Measurements from ENCODE around the gene ZBTB20. TPM values are rescaled to one million over a fixed set of nuclear protein-coding genes. Genes with fewer than 3 reads are reported as not detected.
A peak's percentile ranks its signal among the peaks of the same experiment; 100 is the strongest.

ZBTB20 gene
- polyA plus RNA-seq, 1 donor from 2014 or later, result 4.8 TPM

DNA sequence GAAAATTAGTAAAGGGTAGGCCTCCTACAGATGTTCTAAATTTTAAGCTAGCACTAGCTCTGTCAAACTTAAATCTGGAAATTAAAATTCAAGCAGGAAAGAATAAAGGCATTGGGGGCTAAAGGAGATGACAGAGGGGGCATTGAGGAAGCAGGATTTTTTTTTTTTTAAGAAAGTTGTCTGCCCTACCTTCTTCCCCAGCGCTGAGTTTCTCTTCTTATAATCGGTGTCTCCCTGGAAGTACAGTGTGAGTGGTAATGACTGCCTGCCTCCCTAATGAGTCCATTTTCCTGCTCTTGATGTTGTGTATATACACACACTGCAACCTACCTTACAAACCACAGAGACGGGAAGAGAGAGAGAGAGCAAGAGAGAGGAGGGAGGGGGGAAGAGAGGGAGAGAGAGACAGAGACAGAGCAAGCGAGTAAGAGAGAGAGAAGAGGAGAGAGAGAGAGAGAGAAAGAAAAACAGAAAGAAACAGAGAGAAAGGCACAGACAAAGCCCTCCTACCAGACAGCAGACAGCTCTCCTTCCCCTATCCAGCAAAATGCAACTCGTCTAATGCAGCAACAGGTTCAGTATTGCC, 47.0 kb downstream of the ZBTB20 start:
- Histone ChIP-seq H3K36me3 (ENCODE audit: insufficient read depth, low read length) (no peaks in the 10 kb centered on the region), H3K79me2 (replicated peaks; ENCODE audit: insufficient read depth, low read length) (no peaks in the 10 kb centered on the region), H3K9me3 (ENCODE audit: low read length) (no peaks in the 10 kb centered on the region), H3F3A (ENCODE audit: insufficient read depth, low read length, poor library complexity, severe bottlenecking) (no peaks in the 10 kb centered on the region), H3K4me2 (ENCODE audit: low read length) (peak overlapping the region; percentile 7), H3K27me3 (ENCODE audit: insufficient read depth, low read depth, low read length) (no peaks in the 10 kb centered on the region), H3K4me3 (ENCODE audit: low read length) (peak overlapping the region; percentile 16), H4K20me1 (ENCODE audit: insufficient read depth) (no peaks in the 10 kb centered on the region), H3K9me2 (ENCODE audit: insufficient read depth, low read length) (no peaks in the 10 kb centered on the region), H3K9ac (ENCODE audit: low read length) (no peak overlapping the region), H3K27ac (ENCODE audit: low read length) (no peak overlapping the region), H2AFZ (ENCODE audit: low read depth, low read length) (peak overlapping the region; percentile 23)
- no peak for TF ChIP-seq CTCF (IDR thresholded peaks at IDR 0.05; ENCODE audit: poor library complexity, severe bottlenecking)
- no peak for TF ChIP-seq EZH2 (IDR thresholded peaks at IDR 0.05; ENCODE audit: borderline replicate concordance, insufficient read depth, low read length, poor library complexity, severe bottlenecking)
- TF ChIP-seq MXI1 (conservative IDR thresholded peaks at IDR 0.05; ENCODE audit: poor library complexity, severe bottlenecking), result no peak
- no peak for TF ChIP-seq EP300 (conservative IDR thresholded peaks at IDR 0.05; ENCODE audit: poor library complexity, severe bottlenecking)
- TF ChIP-seq SMC3 (conservative IDR thresholded peaks at IDR 0.05; ENCODE audit: poor library complexity), result peak; percentile 22
- no peak for TF ChIP-seq POLR2AphosphoS5 (IDR thresholded peaks at IDR 0.05)

DNA sequence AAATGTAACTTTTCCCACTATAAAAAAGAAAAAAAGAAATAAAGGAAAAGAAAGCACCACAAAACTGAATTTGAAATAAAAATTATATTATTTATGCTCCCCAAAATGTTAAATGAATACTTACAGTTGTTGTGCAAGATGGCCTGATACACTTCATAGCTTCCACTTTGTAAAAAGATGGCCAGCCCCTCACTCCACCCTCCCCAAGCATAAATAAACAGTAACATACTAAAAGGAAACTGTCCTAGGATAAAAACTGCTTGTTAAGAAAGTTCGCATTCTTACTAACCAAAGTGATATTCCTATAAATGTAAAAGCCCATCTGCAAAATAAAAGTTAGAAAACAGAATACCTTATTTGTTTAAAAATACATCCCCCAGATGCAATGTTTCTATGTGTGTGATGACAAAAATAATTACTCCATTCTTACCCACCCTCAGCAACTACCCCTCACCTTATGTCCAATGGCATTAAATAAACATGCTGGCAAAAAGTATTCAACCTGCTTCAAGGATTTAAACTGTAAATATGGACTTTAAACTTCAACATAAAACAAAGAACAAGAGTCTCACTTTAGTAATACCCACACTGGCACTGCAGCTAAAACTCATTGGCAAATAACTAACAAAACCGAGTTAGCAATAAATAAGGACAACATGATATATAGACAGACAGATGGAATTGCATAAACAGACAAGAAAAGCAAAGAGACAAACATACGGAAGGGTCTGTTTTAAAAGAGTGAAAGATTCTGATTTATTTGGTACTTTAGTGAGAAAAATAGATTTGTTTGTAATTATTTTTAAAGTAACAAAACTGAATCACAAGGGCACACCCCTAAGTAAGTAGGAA, 47.7 kb downstream of the ZBTB20 start:
- TF ChIP-seq RAD21 (conservative IDR thresholded peaks at IDR 0.05), result no peak
- no peak for TF ChIP-seq MXI1 (conservative IDR thresholded peaks at IDR 0.05; ENCODE audit: poor library complexity, severe bottlenecking)
- TF ChIP-seq CTCF (IDR thresholded peaks at IDR 0.05; ENCODE audit: poor library complexity, severe bottlenecking), result no peak
- no peak for TF ChIP-seq POLR2AphosphoS5 (IDR thresholded peaks at IDR 0.05)
- no peak for TF ChIP-seq EZH2 (IDR thresholded peaks at IDR 0.05; ENCODE audit: borderline replicate concordance, insufficient read depth, low read length, poor library complexity, severe bottlenecking)
- TF ChIP-seq REST (IDR thresholded peaks at IDR 0.05; ENCODE audit: borderline replicate concordance), result no peak
- no peak for TF ChIP-seq TAF1 (IDR thresholded peaks at IDR 0.05; ENCODE audit: low read depth)
- TF ChIP-seq SMC3 (conservative IDR thresholded peaks at IDR 0.05; ENCODE audit: poor library complexity), result no peak
- no peak for TF ChIP-seq EP300 (conservative IDR thresholded peaks at IDR 0.05; ENCODE audit: poor library complexity, severe bottlenecking)
- H4K20me1 ChIP-seq (ENCODE audit: insufficient read depth), result no peaks in the 10 kb centered on the region
- no peak overlapping the region for H2AFZ ChIP-seq (ENCODE audit: low read depth, low read length)
- H3K4me3 ChIP-seq (ENCODE audit: low read length), result no peak overlapping the region
- H3K4me2 ChIP-seq (ENCODE audit: low read length), result no peak overlapping the region
- no peak overlapping the region for H3K27ac ChIP-seq (ENCODE audit: low read length)
- no peaks in the 10 kb centered on the region for H3F3A ChIP-seq (ENCODE audit: insufficient read depth, low read length, poor library complexity, severe bottlenecking)
- H3K9me3 ChIP-seq (ENCODE audit: low read length), result no peaks in the 10 kb centered on the region
- H3K9ac ChIP-seq (ENCODE audit: low read length), result no peak overlapping the region
- H3K9me2 ChIP-seq (ENCODE audit: insufficient read depth, low read length), result no peaks in the 10 kb centered on the region
- H3K27me3 ChIP-seq (ENCODE audit: insufficient read depth, low read depth, low read length), result no peaks in the 10 kb centered on the region
- no peaks in the 10 kb centered on the region for H3K36me3 ChIP-seq (ENCODE audit: insufficient read depth, low read length)
- H3K79me2 ChIP-seq (replicated peaks; ENCODE audit: insufficient read depth, low read length), result no peaks in the 10 kb centered on the region

Data from neural cell (in vitro differentiated cells).